ENCODE results near the gene GJC2.

GJC2 gene

GRCh38 chr1:228117335-228117734 is 32.4 kb upstream of the GJC2 start:
- no CpG with 5 or more reads among the region's 4 CpGs for WGBS (ENCODE audit: extremely low coverage, insufficient coverage, insufficient read length)
- H4K8ac ChIP-seq (ENCODE audit: low read depth, low read length) = no peak overlapping the region

GRCh38 chr1:228118040-228118439 is 31.7 kb upstream of the GJC2 start:
- H2AFZ ChIP-seq (ENCODE audit: insufficient read depth, low read length, poor library complexity) = no peak overlapping the region
- H3K4me1 ChIP-seq (ENCODE audit: control insufficient read depth in 1 of 2, insufficient read depth in 2 of 2, low read length in 2 of 2) = no peaks in the 10 kb centered on the region
- no peak overlapping the region for H3K18ac ChIP-seq (ENCODE audit: low read length)
- no peak overlapping the region for H3K9ac ChIP-seq (ENCODE audit: low read length)
- WGBS (ENCODE audit: extremely low coverage, insufficient coverage, insufficient read length) = 93% methylated on average over 1 of the region's 2 CpGs
- no peak overlapping the region for H3K23ac ChIP-seq (ENCODE audit: low read length)
- no peak overlapping the region for H2BK5ac ChIP-seq (ENCODE audit: low read depth, low read length, poor library complexity)
- no peak overlapping the region for H3K27ac ChIP-seq (ENCODE audit: low read depth, low read length)
- H4K12ac ChIP-seq (ENCODE audit: low read depth, low read length) = no peak overlapping the region
- H4K91ac ChIP-seq (ENCODE audit: low read depth, low read length) = no peak overlapping the region
- no peak overlapping the region for H4K8ac ChIP-seq (ENCODE audit: low read depth, low read length)
- no peak overlapping the region for H2AK5ac ChIP-seq (ENCODE audit: low read length)
- no peak for DNase-seq
- no peaks in the 10 kb centered on the region for H3K79me1 ChIP-seq (ENCODE audit: low read length)
- H2BK12ac ChIP-seq (ENCODE audit: low read length) = no peak overlapping the region
- no peak overlapping the region for H3K4ac ChIP-seq (ENCODE audit: low read depth, low read length)
- no peaks in the 10 kb centered on the region for H3K9me3 ChIP-seq (ENCODE audit: insufficient read depth, low read depth, low read length)
- H3K4me2 ChIP-seq (ENCODE audit: low read length) = no peak overlapping the region
- H2BK120ac ChIP-seq (ENCODE audit: insufficient read depth, low read length, poor library complexity) = no peak overlapping the region
- H3K27me3 ChIP-seq (ENCODE audit: insufficient read depth, low read length) = no peaks in the 10 kb centered on the region
- H3K36me3 ChIP-seq (ENCODE audit: control insufficient read depth in 1 of 2, insufficient read depth in 2 of 2, low read length in 2 of 2) = no peaks in the 10 kb centered on the region
- H3K14ac ChIP-seq (ENCODE audit: low read length) = no peak overlapping the region
- H3K79me2 ChIP-seq (ENCODE audit: control insufficient read depth, insufficient read depth, low read length, poor library complexity) = no peaks in the 10 kb centered on the region
- no peak overlapping the region for H3K4me3 ChIP-seq (ENCODE audit: low read depth, low read length)

More at GRCh38 chr1:228117335-228117734, 32.4 kb upstream of the GJC2 start:
- Histone ChIP-seq H3K27ac (ENCODE audit: low read depth, low read length) (no peak overlapping the region), H4K12ac (ENCODE audit: low read depth, low read length) (no peak overlapping the region), H3K18ac (ENCODE audit: low read length) (no peak overlapping the region), H3K36me3 (ENCODE audit: control insufficient read depth in 1 of 2, insufficient read depth in 2 of 2, low read length in 2 of 2) (no peaks in the 10 kb centered on the region), H3K4me1 (ENCODE audit: control insufficient read depth in 1 of 2, insufficient read depth in 2 of 2, low read length in 2 of 2) (no peaks in the 10 kb centered on the region), H3K79me1 (ENCODE audit: low read length) (no peaks in the 10 kb centered on the region), H3K4ac (ENCODE audit: low read depth, low read length) (no peak overlapping the region), H2BK120ac (ENCODE audit: insufficient read depth, low read length, poor library complexity) (no peak overlapping the region), H4K91ac (ENCODE audit: low read depth, low read length) (no peak overlapping the region), H2AFZ (ENCODE audit: insufficient read depth, low read length, poor library complexity) (no peak overlapping the region), H2BK5ac (ENCODE audit: low read depth, low read length, poor library complexity) (no peak overlapping the region), H3K4me2 (ENCODE audit: low read length) (no peak overlapping the region), H3K79me2 (ENCODE audit: control insufficient read depth, insufficient read depth, low read length, poor library complexity) (no peaks in the 10 kb centered on the region), H2AK5ac (ENCODE audit: low read length) (no peak overlapping the region), H2BK12ac (ENCODE audit: low read length) (no peak overlapping the region), H3K9ac (ENCODE audit: low read length) (no peak overlapping the region), H3K23ac (ENCODE audit: low read length) (no peak overlapping the region), H3K9me3 (ENCODE audit: insufficient read depth, low read depth, low read length) (no peaks in the 10 kb centered on the region), H3K27me3 (ENCODE audit: insufficient read depth, low read length) (no peaks in the 10 kb centered on the region), H3K4me3 (ENCODE audit: low read depth, low read length) (no peak overlapping the region), H3K14ac (ENCODE audit: low read length) (no peak overlapping the region)
- no peak for DNase-seq

GRCh38 chr1:228120351-228120750 is 29.4 kb upstream of the GJC2 start:
- Histone ChIP-seq H3K27ac (ENCODE audit: low read depth, low read length) (no peak overlapping the region), H3K18ac (ENCODE audit: low read length) (no peak overlapping the region), H2AFZ (ENCODE audit: insufficient read depth, low read length, poor library complexity) (no peak overlapping the region), H4K91ac (ENCODE audit: low read depth, low read length) (no peak overlapping the region), H3K9me3 (ENCODE audit: insufficient read depth, low read depth, low read length) (no peaks in the 10 kb centered on the region), H3K4ac (ENCODE audit: low read depth, low read length) (no peak overlapping the region), H2BK12ac (ENCODE audit: low read length) (no peak overlapping the region), H2BK120ac (ENCODE audit: insufficient read depth, low read length, poor library complexity) (no peak overlapping the region), H2AK5ac (ENCODE audit: low read length) (no peak overlapping the region), H3K27me3 (ENCODE audit: insufficient read depth, low read length) (no peaks in the 10 kb centered on the region), H3K14ac (ENCODE audit: low read length) (no peak overlapping the region), H3K4me2 (ENCODE audit: low read length) (no peak overlapping the region), H3K4me1 (ENCODE audit: control insufficient read depth in 1 of 2, insufficient read depth in 2 of 2, low read length in 2 of 2) (no peaks in the 10 kb centered on the region), H3K79me1 (ENCODE audit: low read length) (no peaks in the 10 kb centered on the region), H4K12ac (ENCODE audit: low read depth, low read length) (no peak overlapping the region), H3K36me3 (ENCODE audit: control insufficient read depth in 1 of 2, insufficient read depth in 2 of 2, low read length in 2 of 2) (no peaks in the 10 kb centered on the region), H3K9ac (ENCODE audit: low read length) (no peak overlapping the region), H3K79me2 (ENCODE audit: control insufficient read depth, insufficient read depth, low read length, poor library complexity) (no peaks in the 10 kb centered on the region), H3K4me3 (ENCODE audit: low read depth, low read length) (no peak overlapping the region), H4K8ac (ENCODE audit: low read depth, low read length) (no peak overlapping the region), H2BK5ac (ENCODE audit: low read depth, low read length, poor library complexity) (no peak overlapping the region), H3K23ac (ENCODE audit: low read length) (no peak overlapping the region)
- DNase-seq = peak; percentile 27 to 74
- no CpG with 5 or more reads among the region's 1 CpG for WGBS (ENCODE audit: extremely low coverage, insufficient coverage, insufficient read length)

- no peak overlapping the region for H3K23ac ChIP-seq (ENCODE audit: low read length)
- H3K4me2 ChIP-seq (ENCODE audit: low read length) = no peak overlapping the region
- no peaks in the 10 kb centered on the region for H3K27me3 ChIP-seq (ENCODE audit: insufficient read depth, low read length)
- no peaks in the 10 kb centered on the region for H3K36me3 ChIP-seq (ENCODE audit: control insufficient read depth in 1 of 2, insufficient read depth in 2 of 2, low read length in 2 of 2)
- H2BK5ac ChIP-seq (ENCODE audit: low read depth, low read length, poor library complexity) = no peak overlapping the region
- no peak overlapping the region for H3K4me3 ChIP-seq (ENCODE audit: low read depth, low read length)
- H3K79me2 ChIP-seq (ENCODE audit: control insufficient read depth, insufficient read depth, low read length, poor library complexity) = no peaks in the 10 kb centered on the region
- H4K12ac ChIP-seq (ENCODE audit: low read depth, low read length) = no peak overlapping the region
- H3K79me1 ChIP-seq (ENCODE audit: low read length) = no peaks in the 10 kb centered on the region
- no peak overlapping the region for H2BK12ac ChIP-seq (ENCODE audit: low read length)
- H4K8ac ChIP-seq (ENCODE audit: low read depth, low read length) = no peak overlapping the region
- no peak overlapping the region for H3K14ac ChIP-seq (ENCODE audit: low read length)
- H4K91ac ChIP-seq (ENCODE audit: low read depth, low read length) = no peak overlapping the region
- no peak overlapping the region for H2AFZ ChIP-seq (ENCODE audit: insufficient read depth, low read length, poor library complexity)
- no peak for DNase-seq
- H3K4me1 ChIP-seq (ENCODE audit: control insufficient read depth in 1 of 2, insufficient read depth in 2 of 2, low read length in 2 of 2) = no peaks in the 10 kb centered on the region
- H3K18ac ChIP-seq (ENCODE audit: low read length) = no peak overlapping the region
- H2AK5ac ChIP-seq (ENCODE audit: low read length) = no peak overlapping the region
- no peaks in the 10 kb centered on the region for H3K9me3 ChIP-seq (ENCODE audit: insufficient read depth, low read depth, low read length)
- no peak overlapping the region for H3K27ac ChIP-seq (ENCODE audit: low read depth, low read length)
- H3K9ac ChIP-seq (ENCODE audit: low read length) = no peak overlapping the region
- no CpG with 5 or more reads among the region's 5 CpGs for WGBS (ENCODE audit: extremely low coverage, insufficient coverage, insufficient read length)
- H2BK120ac ChIP-seq (ENCODE audit: insufficient read depth, low read length, poor library complexity) = no peak overlapping the region
- no peak overlapping the region for H3K4ac ChIP-seq (ENCODE audit: low read depth, low read length)
These were observed 28.8 kb upstream of the GJC2 start for GRCh38 chr1:228120857-228121489.

Measured in trophoblast cell (in vitro differentiated cells and primary cell).